OCI-LY7 (cell line): ENCODE measurements around the gene ELK3.

Experiments
- CTCF ChIP-seq: fragments of 200-600 bp; sonication (generic); conservative IDR thresholded peaks from 2 replicates; pipeline ENCODE4 v1.5.1; 2014; ENCODE audit warnings: mild to moderate bottlenecking, antibody characterized with exemption, low read length, moderate library complexity, mixed read lengths
- EZH2phosphoT487 ChIP-seq: fragments of 200-600 bp; sonication (generic); IDR thresholded peaks from 2 replicates; pipeline ENCODE4 v1.6.1; 2018; ENCODE audit warnings: low read depth, borderline replicate concordance, mild to moderate bottlenecking, mixed run types, antibody characterized with exemption, low read length, moderate library complexity, mixed read lengths

GRCh38 chr12:96195845-96196451, 1.8 kb downstream of the ELK3 start:
- TF ChIP-seq CTCF (no peak), EZH2phosphoT487 (no peak)
